ENCODE measurements around the gene SPTB. TPM values are rescaled to one million over a fixed set of nuclear protein-coding genes. Genes with fewer than 3 reads are reported as not detected.
"Not testable (repeated sequence)": the region's sequence is repeated elsewhere in the genome, so short reads cannot be mapped to it uniquely, and the experiment has no call there.

Gene SPTB
- total RNA-seq = 18.2 TPM

- peak; percentile 52 for DNase-seq
These were observed at the start of gene SPTB for GRCh38 chr14:64879635-64880220. Gene SPTB (minus strand): TSS chr14:64879907. CDS start chr14:64823094, 56,813 bp downstream.

GRCh38 chr14:64929014-64929359, 49.3 kb upstream of the SPTB start:
- no peak for DNase-seq

DNA sequence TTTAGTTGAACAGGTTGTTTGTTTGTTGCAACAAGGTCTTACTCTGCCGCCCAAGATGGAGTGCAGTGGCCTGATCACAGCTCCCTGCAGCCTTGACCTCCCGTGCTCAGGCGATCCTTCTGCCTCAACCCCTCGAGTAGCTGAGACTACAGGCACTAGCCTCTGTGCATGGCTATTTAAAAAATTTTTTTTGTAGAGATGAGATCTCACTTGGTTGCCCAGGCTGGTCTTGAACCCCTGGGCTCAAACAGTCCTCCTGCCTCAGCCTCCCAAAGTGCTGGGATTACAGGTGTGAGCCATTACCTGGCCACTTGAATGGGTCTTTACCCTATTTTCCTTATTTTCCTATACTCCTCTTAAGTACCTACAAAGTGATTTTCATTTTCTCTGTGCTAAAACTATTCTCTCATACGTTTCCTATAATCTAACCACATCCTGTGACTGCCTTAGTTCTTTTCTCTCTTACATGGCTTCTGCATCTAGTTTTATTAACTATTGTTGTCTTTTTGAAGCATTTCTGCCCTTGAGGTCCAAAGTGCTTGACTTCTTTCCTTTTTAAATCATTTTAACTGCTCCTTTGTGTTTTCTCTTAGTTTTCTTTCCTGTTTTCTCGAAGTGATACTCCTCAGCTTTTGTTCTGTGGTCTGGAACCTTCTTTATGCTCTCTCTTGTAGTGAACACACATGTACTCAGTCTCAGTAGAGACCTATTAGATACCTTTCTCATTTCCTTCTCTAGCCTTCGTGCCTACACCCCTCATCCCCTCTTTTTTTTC, 48.7 kb upstream of the SPTB start:
- DNase-seq = no peak

GRCh38 chr14:64927031-64927430, 47.3 kb upstream of the SPTB start:
- DNase-seq = no peak

GRCh38 chr14:64926398-64926995, 46.8 kb upstream of the SPTB start:
- DNase-seq = no peak

GRCh38 chr14:64923015-64923414, 43.3 kb upstream of the SPTB start:
- DNase-seq = no peak

GRCh38 chr14:64920465-64920864, 40.8 kb upstream of the SPTB start:
- DNase-seq = no peak

- DNase-seq = no peak
These were observed 39.9 kb upstream of the SPTB start for GRCh38 chr14:64919618-64920017.

GRCh38 chr14:64919215-64919614, 39.5 kb upstream of the SPTB start:
- no peak for DNase-seq

GRCh38 chr14:64918216-64918615, 38.5 kb upstream of the SPTB start:
- no peak for DNase-seq

- DNase-seq = no peak
These were observed 36.1 kb upstream of the SPTB start for GRCh38 chr14:64915797-64916196.

DNA sequence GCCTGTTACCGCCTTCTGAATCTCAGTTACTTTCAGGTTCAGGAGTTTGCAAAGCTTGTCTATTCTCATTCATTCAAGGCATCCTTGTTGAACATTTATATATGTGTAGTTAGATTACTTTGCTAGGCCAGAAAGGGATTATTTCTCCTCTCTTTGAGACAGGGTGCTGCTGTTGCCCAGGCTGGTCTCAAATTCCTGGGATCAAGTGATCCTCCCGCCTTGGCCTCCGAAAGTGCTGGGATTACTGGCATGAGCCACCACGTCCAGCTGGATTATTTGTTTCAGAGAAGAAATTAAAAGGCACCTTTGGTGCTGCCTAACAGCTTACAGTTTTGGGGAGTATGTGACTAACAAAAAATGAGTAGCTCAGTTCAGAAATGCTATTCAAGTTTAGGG, 35.3 kb upstream of the SPTB start:
- DNase-seq = no peak

- peak; percentile 97 for DNase-seq
These were observed 34.7 kb upstream of the SPTB start, which contains the start of gene CHURC1 for GRCh38 chr14:64914237-64915028. Gene CHURC1 (plus strand): TSS chr14:64914455. CDS start chr14:64914496, 41 bp downstream.

DNA sequence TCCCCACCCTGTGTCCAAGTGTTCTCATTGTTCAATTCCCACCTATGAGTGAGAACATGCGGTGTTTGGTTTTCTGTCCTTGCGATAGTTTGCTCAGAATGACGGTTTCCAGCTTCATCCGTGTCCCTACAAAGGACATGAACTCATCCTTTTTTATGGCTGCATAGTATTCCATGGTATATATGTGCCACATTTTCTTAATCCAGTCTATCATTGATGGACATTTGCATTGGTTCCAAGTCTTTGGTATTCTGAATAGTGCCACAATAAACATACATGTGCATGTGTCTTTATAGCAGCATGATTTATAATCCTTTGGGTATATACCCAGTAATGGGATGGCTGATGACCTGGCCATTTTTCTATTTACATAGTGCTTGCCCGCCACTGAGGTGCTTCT, 33.8 kb upstream of the SPTB start:
- DNase-seq = not testable (repeated sequence)

DNA sequence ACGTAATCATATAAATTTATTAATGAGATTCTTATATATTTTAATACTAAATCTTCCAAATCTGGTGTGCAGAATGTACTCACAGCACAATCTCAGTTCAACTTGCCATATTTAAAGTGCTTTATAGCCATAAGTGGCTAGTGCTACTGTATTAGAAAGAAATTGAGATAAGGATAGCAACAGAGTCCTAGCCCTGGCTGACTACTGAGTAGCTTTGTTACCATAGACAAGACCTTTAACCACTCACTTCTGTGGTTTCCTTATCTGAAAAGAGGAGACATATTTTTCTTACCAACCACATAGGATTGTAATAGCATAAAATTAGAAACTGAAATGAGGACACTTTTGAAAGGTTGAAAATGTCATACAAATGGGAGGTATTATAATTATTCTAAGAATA, 32.6 kb upstream of the SPTB start:
- DNase-seq = no peak

DNA sequence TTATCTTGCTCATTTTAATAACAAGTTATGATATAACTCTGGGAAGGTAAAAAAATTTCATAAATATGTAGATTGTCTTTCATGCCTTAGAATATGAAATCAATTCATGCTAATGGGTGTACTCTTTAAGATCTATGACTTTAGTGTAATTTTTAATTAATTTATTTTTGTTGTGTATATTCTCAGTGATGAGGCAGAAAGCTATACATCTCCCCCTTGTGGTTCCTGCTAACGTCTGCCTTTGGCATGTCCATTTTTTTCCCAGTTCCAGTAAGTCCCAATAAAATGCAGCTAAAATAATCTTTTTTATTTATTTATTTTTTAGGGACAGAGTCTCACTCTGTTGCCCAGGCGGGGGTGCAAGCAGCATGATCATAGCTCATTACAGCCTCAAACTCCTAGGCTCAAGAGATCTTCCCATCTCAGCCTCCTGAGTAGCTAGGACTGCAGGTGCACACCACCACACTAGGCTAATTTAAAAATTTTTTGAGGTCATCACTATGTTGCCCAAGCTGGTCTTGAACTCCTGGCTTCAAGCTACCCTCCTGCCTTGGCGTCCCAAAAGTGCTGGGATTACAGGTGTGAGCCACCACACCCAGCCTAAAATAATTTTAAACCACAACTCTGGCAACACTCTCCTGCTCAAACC, 31.3 kb upstream of the SPTB start:
- no peak for DNase-seq

DNA sequence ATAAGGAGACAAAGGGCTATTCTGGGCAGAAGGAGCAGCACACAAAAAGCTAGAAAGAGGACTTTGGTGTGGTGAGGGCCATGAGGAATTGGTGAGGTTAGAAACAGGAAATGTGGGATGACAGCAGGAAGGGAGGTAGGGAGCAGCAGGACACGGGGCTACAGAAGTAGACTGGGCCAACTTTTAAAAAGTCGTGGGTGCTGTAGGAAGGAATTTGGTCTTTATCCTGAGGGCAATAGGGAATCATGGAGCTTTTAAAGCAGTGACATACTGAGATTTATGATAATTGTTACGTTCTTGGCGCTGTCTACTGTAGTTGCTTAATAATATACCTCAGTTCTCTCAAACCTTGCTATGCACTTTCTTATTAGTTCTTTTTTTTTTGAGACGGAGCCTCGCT, 26.3 kb upstream of the SPTB start:
- no peak for DNase-seq

GRCh38 chr14:64899958-64900357, 20.3 kb upstream of the SPTB start:
- DNase-seq = no peak

- DNase-seq = no peak
These were observed 12.2 kb upstream of the SPTB start for GRCh38 chr14:64891839-64892375.

DNA sequence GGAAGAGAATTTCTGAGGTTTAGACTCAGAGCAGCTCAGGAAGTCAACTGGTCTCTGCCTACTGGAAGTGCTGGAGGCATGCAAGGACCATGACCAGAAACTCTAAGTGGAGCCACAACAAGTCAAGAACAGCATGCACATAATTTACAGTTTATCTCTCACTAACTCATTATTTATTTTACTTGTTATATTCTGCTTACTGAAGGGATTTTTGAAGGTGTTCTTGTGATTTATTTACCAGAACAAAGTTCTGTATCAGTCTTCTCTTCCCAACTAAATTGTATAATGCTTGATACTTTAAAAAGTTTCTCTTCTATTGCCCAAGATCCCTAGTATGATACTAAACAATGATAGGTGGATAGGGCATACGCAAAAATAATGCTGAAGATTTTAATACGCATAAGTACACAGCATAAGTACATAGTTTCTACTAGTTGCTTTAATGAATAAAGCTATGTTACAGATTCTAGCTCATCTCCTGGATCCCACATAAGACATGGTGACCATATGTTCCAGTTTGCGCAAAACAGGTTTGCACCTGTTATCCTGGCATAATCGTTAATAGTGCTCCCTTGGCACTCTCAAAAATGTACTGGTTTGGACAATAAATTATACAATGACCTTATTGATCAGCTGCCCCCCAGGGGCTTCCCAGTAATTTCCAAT, 11.6 kb upstream of the SPTB start:
- no peak for DNase-seq

DNA sequence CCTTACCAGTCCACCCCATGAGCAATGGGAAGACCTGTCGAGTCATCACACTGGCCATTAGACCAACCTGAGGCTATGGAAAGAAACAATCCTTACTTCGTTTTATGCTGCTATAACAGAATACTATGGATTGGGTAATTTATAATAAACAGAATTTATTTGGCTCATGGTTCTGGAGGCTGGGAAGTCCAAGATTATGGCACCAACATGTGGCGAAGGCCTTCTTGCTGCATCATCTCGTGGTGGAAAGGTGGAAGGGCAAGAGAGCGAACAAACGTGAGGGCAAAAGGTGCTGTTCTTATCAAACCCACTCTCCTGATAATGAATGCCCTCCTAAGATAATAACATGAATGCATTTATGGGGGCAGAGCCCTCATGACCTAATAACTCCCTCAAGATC, 9.6 kb upstream of the SPTB start:
- no peak for DNase-seq

GRCh38 chr14:64885559-64885958, 5.9 kb upstream of the SPTB start:
- no peak for DNase-seq
